CD4-positive, alpha-beta T cell treated with Interleukin-17A for 4 hours (primary cell): ENCODE data around the gene MEA1.
A peak's percentile ranks its signal among the peaks of the same experiment; 100 is the strongest.

Experiments used
- DNase-seq: peaks from one replicate; pipeline ENCODE4 v3.0.0-alpha.2; 2020; ENCODE audit warnings: mixed read lengths

MEA1 gene

DNA sequence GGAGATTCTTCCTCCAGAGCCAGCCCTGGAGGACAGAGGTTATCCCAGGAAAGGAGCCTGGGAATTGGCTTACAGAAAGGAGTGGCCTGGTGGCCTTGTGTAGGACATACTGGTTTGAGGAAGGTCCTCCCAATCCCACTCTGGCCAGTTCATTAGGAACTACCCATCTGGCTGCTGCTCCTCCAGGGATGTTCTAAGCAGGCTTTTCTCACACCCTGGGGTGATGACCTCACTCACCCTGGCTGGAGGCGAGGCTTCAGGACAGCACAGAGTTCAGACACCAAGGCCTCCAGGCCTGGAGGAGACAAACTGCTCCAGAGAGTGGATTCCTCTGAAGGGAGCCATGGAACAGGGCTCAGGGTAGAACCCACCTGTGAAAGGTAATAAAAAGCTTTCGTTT is 44.3 kb downstream of the MEA1 start:
- no peak for DNase-seq

DNA sequence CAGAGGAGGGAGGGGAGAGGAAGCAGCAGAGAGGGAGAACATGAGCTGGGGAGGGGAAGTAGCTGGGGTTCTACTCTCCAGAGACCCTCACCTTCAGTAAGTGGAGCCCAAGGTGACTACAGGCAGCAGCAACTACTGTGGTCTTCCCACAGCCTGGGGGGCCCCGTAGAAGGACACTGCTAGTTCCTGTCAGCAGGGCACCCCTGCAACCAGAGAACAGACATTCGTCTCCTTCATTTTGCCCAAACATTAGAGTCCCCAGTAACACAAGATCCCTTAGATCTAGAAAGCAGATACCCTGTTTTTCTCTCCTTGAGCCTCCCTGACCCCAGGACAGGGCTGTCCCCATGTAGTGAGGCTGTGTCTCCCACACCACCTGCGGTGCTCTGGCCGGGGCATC is 45.0 kb downstream of the MEA1 start:
- DNase-seq: no peak

DNA sequence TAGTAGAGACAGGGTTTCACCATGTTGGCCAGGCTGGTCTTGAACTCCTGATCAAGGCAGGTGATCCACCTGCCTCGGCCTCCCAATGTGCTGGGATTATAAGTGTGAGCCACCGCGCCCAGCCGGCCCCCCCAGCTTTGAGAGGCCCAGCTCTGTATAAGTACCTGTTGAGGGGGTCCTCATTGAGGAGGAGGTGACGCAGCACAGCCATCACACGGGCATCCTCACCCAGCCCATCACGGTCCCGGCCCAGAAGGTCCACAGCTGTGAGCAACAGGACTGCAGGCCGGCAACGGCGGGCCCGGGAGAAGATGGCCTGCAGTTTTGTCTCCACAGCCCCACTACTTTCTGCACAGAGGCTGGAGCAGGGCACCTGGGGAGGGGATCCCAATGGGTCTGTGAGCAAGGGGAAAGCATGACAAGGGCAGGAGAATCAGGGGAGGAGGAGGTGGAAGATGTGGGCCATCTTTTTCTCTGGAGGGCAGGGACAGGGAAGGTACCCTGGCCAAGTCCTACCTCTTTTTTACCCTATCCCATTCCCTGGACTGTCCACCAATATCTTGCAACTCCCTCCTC is 45.5 kb downstream of the MEA1 start:
- DNase-seq: no peak

DNA sequence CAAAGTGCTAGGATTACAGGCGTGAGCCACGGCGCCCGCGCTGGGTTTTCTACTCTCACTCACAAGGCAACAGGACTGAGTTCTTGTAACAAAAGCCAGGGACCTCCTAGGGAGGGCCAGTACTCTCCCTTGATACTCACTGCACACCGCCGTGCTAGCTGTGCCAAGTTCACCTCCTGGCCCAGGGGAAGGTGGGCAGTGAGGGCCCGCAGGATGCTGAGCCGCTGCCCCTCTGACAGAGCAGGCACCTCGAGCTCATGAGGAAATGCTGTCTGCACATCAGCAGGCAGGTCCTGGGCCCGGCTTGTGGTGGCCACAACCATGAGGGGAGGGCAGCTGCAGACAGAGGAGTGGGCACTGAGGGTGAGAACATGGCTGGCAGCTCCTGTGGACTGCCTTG is 46.5 kb downstream of the MEA1 start:
- no peak for DNase-seq

DNA sequence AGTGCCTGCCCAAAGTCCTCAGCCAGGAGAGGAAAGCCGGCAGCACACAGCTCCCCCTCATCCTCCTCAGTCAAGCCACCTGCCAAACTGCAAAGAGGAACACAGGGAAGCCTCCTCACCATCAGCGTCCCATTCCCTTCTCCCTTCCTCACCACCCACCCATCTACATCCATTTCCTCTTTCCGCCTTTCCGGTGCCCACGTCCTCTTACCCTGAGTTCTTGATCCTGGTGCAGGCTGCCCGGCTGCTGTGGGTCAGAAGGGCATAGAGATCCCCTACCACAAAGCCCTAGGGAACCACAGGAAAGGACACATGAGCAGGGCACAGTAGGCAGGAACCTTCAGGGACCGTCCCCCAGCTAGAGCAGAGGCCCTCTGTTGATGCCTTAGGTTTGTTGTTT is 47.2 kb downstream of the MEA1 start:
- DNase-seq: no peak

DNA sequence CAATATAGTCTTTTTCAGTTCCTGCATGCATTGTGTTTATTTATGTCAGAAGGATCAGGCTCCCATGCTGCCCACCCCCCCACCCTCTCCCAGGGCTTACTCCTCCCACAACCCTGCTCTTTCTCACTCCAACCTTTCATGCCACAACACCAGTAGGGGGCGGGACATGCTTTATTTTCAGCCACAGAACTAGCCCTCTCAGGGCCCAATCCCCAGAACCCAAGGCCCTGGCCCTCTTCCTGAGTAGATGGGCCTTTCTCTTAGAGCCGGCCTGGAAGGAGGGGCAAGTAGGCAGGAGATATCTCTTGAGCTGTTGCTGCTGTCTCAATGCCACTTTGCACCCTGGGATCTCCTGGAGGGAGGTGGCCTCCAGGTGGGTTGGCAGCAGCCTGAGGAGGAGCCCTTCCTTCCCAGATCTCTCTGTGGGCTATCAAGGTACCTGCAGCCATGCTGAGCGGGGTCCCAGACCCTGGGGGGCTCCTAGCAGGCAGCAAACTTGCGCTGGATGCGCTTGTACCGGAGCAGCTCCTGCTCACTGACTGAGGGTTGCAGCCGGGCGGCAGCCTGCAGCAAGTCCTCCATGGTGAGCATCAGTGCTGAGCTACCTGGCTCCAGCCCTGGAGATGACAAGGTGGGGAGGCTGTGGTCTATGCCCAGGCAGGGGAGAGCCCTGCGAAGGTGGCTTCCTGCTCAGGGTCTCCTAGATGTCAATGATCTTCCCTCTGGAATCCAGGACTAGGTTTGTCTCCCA is 49.7 kb downstream of the MEA1 start:
- DNase-seq: peak; percentile 58

DNA sequence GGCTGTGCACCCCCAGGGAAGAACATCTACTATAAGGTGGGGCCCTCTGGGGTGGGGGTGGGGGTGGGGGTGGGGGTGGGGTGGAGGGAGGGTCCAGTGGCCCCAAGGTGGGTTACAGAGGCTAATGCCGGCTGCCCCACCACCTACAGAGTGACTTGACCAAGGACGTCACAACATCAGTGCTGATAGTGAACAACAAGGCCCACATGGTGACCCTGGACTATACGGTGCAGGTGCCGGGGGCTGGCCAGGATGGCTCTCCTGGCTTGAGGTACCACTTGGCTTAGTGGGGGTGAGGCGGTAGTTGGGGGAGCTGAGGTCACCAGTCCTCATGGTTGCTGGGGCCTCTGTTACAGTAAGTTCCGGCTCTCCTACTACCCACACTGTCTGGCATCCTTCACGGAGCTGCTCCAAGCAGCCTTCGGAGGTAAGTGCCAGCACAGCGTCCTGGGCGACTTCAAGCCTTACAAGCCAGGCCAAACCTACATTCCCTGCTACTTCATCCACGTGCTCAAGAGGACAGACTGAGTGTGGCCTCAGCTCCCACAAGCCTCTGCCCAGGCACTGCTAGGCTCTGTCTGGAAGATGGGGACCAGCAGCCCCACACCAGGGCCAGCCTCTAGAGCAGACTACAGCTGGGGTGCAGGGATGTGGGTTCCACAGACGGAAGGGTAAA is 50.4 kb downstream of the MEA1 start:
- no peak for DNase-seq

DNA sequence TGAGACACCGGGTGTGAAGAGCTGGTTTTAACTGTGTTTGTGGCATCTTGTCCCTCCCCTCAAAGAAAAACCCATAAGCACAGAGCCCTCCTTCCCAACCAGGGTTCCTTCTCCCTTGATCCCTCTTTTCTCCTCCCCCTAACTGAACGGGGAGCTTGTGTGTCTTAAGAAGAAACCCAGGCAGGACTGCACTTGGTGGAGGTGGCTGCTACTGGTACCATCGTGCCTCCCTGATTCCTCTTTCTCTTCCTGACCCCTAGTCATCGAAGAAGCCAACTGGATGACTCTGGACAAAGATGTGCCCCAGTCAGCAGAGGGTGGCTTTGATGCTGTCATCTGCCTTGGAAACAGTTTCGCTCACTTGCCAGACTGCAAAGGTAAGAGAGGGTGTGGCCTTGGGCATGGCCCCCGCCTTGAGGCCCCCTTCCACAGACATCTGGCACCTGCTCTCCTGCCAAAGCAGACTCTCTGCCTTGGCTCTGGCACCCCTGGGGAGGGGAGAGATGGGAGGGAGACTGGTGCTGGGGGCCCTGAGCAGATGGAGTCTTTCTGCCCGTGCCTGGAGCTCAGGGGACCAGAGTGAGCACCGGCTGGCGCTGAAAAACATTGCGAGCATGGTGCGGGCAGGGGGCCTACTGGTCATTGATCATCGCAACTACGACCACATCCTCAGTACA is 51.1 kb downstream of the MEA1 start:
- DNase-seq: no peak

DNA sequence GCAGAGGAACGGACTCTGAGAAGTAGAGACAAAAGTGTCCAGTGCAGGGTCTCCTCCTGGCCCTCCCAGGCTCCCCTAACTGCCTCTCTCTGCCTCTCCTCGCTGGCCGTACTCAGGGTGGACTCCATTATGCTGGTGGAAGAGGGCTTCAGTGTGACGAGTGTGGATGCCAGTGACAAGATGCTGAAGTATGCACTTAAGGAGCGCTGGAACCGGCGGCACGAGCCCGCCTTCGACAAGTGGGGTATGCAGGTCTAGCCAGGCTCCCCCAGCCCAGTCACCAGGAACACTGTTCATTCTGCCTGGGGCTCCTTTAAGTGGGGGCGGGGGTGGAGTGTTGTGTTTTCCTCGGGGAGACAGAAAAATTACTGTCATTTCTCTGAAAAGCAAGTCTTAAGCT is 51.6 kb downstream of the MEA1 start:
- DNase-seq: no peak
